Measurements from ENCODE around the gene OTC.

OTC gene

GRCh38 chrX:38468563-38469157 is 116.3 kb downstream of the OTC start:
- DNase-seq = no peak
